Lower lobe of right lung (tissue), 2 donors: ENCODE data around the gene MCTP1. TPM values are rescaled to one million over a fixed set of nuclear protein-coding genes. Genes with fewer than 3 reads are reported as not detected.
A peak's percentile ranks its signal among the peaks of the same experiment; 100 is the strongest.

Source experiments
- ATAC-seq, 2 donors: fragments of 200-7000 bp; cut with Tn5 transposase; one replicate each; pipeline ENCODE4 v1.9.1; 2020 to 2022; ENCODE audit warnings: mild to moderate bottlenecking in 2 of 2, moderate library complexity in 2 of 2
- DNase-seq: peaks from one replicate; pipeline ENCODE4 v3.0.0-alpha.2; 2020
- H3K27ac ChIP-seq: fragments of 200-600 bp; one replicate; pipeline ENCODE4 v1.8.0; 2022
- H3K27me3 ChIP-seq: fragments of 200-600 bp; one replicate; pipeline ENCODE4 v1.8.0; 2022; ENCODE audit warnings: low read depth
- H3K36me3 ChIP-seq: fragments of 200-600 bp; one replicate; pipeline ENCODE4 v1.8.0; 2022; ENCODE audit warnings: mild to moderate bottlenecking
- H3K4me1 ChIP-seq: fragments of 200-600 bp; one replicate; pipeline ENCODE4 v1.8.0; 2022
- H3K4me3 ChIP-seq: fragments of 200-600 bp; one replicate; pipeline ENCODE4 v1.8.0; 2022; ENCODE audit warnings: mild to moderate bottlenecking
- H3K9me3 ChIP-seq: fragments of 200-600 bp; one replicate; pipeline ENCODE4 v1.8.0; 2022
- intact Hi-C: fragments of 100-400 bp; cut with DNase I; formaldehyde crosslinking; loops from one replicate; pipeline ENCODE4 v1.11.0; 2022
- total RNA-seq: library from RNA; stranded (reverse); fragmentation: NEBNext Ultra II Directional; extraction: Animal tissue kit (Norgen Biotek cat#: 25700); gene quantifications from one replicate; pipeline ENCODE4 v1.2.1, GENCODE V29; 2021
- TF ChIP-seq, protein P1 (sequence below): fragments of 200-600 bp; IDR thresholded peaks from one replicate; pipeline ENCODE4 v1.8.0; 2022; ENCODE audit warnings: antibody characterized with exemption, mild to moderate bottlenecking
- donor health status: DM: no; HTN: yes; CAD: no; lungs with severe emphysema.

Gene MCTP1
- total RNA-seq, 1 donor from 2014 or later: 38.7 TPM

DNA sequence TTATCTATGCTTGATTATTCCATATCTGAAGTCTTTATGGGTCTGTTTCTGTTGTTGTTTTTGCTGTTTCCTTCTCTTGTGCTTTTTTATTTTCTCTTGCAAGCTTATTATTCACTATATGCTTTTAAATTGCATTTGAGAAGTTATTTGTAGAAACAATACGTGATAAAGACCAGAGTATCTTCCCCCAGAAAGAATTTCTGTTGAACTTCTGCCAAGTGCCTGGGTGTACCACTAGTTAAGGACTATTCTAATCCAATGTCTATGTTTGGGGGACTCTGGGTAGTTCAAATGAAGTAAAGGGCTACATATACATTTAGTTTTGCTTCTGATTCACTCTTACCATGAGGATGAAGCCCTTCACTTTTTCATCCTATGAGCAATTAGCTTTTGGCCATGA is 612.1 kb downstream of the MCTP1 start:
- Histone ChIP-seq H3K4me3 (no peak overlapping the region), H3K27me3 (no peaks in the 10 kb centered on the region), H3K4me1 (no peaks in the 10 kb centered on the region), H3K36me3 (peaks cover 5% of the 10 kb centered on the region), H3K27ac (no peak overlapping the region), H3K9me3 (no peaks in the 10 kb centered on the region)
- TF ChIP-seq, protein P1, sequence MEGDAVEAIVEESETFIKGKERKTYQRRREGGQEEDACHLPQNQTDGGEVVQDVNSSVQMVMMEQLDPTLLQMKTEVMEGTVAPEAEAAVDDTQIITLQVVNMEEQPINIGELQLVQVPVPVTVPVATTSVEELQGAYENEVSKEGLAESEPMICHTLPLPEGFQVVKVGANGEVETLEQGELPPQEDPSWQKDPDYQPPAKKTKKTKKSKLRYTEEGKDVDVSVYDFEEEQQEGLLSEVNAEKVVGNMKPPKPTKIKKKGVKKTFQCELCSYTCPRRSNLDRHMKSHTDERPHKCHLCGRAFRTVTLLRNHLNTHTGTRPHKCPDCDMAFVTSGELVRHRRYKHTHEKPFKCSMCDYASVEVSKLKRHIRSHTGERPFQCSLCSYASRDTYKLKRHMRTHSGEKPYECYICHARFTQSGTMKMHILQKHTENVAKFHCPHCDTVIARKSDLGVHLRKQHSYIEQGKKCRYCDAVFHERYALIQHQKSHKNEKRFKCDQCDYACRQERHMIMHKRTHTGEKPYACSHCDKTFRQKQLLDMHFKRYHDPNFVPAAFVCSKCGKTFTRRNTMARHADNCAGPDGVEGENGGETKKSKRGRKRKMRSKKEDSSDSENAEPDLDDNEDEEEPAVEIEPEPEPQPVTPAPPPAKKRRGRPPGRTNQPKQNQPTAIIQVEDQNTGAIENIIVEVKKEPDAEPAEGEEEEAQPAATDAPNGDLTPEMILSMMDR: no peak
- intact Hi-C loops: no loop called here
- DNase-seq: no peak
- no peak for ATAC-seq

DNA sequence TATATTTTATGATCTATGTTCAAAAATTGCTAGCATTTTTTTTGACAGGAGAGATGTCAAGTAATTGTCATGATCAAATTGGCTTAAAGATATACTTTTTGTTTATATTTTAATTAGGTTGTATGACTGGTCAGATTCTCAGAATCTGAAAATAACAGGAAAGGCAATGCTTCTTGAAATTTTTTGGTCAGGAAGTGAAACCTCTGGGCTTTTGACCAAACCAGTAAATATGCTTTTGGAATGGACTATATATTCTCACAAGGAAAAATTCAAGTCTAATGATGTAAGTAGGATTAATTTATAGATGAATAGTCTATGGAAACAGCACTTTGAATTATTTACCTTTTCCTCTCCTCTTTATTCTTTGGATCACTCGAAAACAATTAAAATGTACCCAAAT is 614.2 kb downstream of the MCTP1 start:
- no peaks in the 10 kb centered on the region for H3K36me3 ChIP-seq
- TF ChIP-seq, protein P1: no peak
- no peak overlapping the region for H3K4me3 ChIP-seq
- DNase-seq (no peak), ATAC-seq (no peak)
- H3K27ac ChIP-seq: no peak overlapping the region
- intact Hi-C loops: no loop called here
- H3K9me3 ChIP-seq: no peaks in the 10 kb centered on the region
- no peaks in the 10 kb centered on the region for H3K4me1 ChIP-seq
- no peaks in the 10 kb centered on the region for H3K27me3 ChIP-seq

DNA sequence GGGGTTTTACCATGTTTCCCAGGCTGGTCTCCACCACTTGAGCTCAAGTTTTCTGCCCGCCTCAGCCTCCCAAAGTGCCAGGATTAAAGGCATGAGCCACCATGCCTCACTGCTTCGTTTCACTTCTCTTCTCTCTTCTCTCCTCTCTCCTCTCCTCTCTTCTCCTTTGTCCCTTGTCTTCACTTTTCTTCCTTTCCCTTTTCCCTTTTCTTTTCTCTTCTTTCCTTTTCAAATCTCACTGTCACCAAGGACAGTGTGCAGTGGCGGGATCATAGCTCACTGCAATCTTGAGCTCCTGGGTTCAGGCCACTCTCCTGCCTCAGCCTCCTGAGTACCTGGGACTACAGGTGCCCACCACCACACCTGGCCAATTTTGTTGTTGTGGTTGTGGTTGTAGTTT is 617.0 kb downstream of the MCTP1 start:
- DNase-seq: no peak
- intact Hi-C loops: no loop called here
- Histone ChIP-seq H3K9me3 (no peaks in the 10 kb centered on the region), H3K27me3 (no peaks in the 10 kb centered on the region), H3K4me3 (no peak overlapping the region), H3K27ac (no peak overlapping the region), H3K36me3 (no peaks in the 10 kb centered on the region), H3K4me1 (no peaks in the 10 kb centered on the region)
- TF ChIP-seq, protein P1: no peak
- no peak for ATAC-seq

DNA sequence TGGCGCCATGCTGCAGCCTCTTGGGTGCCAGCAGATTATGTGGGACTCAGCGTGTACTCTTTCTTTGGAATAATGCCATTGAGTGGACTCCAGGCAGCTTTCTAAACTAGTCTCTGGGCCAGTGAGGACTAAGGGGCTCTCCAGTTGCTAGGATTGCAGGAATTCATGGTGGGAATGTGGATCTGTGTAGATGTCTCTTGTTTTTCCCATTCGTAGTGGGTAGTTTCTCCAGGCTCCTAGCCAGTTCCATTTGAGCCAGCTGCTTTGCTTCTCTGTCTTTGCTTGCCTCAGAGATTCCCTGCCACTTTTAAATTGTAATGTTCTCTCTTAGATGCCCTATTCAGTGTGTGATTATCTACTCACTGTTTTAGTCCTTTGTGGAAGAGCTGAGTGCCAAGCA is 623.8 kb downstream of the MCTP1 start:
- peak in 1 of 2 donors; percentile 9 for ATAC-seq
- H3K36me3 ChIP-seq: no peaks in the 10 kb centered on the region

DNA sequence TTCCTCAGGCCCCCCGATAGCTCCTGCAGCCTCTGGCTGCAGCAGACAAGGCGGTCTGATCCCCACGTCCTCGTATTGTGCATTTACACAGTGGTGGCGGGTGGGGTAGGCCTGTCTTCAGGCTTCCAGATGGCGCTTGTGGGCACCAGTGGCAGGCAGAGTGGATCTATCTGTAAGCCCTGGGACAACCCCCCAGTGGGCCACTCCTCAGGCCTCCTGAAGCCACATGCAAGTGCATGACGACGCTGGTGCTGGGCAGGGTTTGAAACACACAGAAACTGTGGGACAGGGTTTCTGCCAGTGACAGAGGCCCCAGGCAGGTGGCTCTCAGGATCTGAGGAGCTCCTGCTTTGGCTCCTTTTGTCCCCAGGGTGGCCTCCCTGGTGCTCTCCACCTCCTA is 624.4 kb downstream of the MCTP1 start:
- ATAC-seq (peak in 1 of 2 donors; percentile 21), DNase-seq (no peak)
- Histone ChIP-seq H3K4me3 (no peak overlapping the region), H3K27ac (no peak overlapping the region), H3K9me3 (peaks cover 16% of the 10 kb centered on the region), H3K4me1 (no peaks in the 10 kb centered on the region), H3K27me3 (no peaks in the 10 kb centered on the region), H3K36me3 (no peaks in the 10 kb centered on the region)
- TF ChIP-seq, protein P1: no peak
- intact Hi-C loops: no loop called here

More for the DNA sequence above, 623.8 kb downstream of the MCTP1 start:
- Histone ChIP-seq H3K4me1 (no peaks in the 10 kb centered on the region), H3K4me3 (no peak overlapping the region), H3K27ac (no peak overlapping the region), H3K9me3 (peaks cover 16% of the 10 kb centered on the region), H3K27me3 (no peaks in the 10 kb centered on the region)
- intact Hi-C loops: no loop called here
- TF ChIP-seq, protein P1: no peak
- DNase-seq: no peak

DNA sequence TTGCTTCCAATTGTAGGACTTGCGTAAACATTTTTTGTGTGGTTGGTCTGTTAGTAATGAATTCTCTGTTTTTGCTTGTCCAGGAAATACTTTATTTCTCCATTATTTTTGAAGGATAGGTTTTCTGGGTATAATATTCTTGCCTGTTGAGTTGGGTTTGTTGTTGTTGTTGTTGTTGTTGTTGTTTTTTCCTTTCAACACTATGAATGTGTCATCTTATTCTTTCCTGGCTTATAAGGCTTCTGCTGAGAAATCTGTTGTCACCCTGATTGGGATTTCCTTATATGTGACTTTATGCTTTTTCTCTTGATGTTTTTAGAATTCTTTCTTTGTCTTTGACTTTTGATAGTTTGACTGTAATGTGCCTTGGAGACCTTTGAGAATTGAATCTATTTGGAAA is 626.6 kb downstream of the MCTP1 start:
- H3K27me3 ChIP-seq: no peaks in the 10 kb centered on the region
- DNase-seq (no peak), ATAC-seq (no peak)
- H3K27ac ChIP-seq: no peak overlapping the region
- intact Hi-C loops: no loop called here
- peaks cover 24% of the 10 kb centered on the region for H3K9me3 ChIP-seq
- no peaks in the 10 kb centered on the region for H3K4me1 ChIP-seq
- TF ChIP-seq, protein P1: no peak
- H3K36me3 ChIP-seq: no peaks in the 10 kb centered on the region
- H3K4me3 ChIP-seq: no peak overlapping the region
